Progenitor cell of endocrine pancreas (in vitro differentiated cells): ENCODE results near the gene NIPAL4. TPM values are rescaled to one million over a fixed set of nuclear protein-coding genes. Genes with fewer than 3 reads are reported as not detected.
A peak's percentile ranks its signal among the peaks of the same experiment; 100 is the strongest.
"Not testable (repeated sequence)": the region's sequence is repeated elsewhere in the genome, so short reads cannot be mapped to it uniquely, and the experiment has no call there.

Experiments used
- DNase-seq: peaks from one replicate; pipeline ENCODE4 v3.0.0; 2021; ENCODE audit warnings: low spot score; ENCODE audit not compliant: unreplicated experiment
- H3K27ac Mint-ChIP-seq: 2 replicates; pipeline ENCODE4 v1.8.0; 2021; ENCODE audit warnings: mild to moderate bottlenecking, moderate library complexity, mixed read lengths
- H3K27me3 Mint-ChIP-seq: 2 replicates; pipeline ENCODE4 v1.8.0; 2021; ENCODE audit warnings: mixed read lengths
- H3K36me3 Mint-ChIP-seq: 2 replicates; pipeline ENCODE4 v1.8.0; 2022; ENCODE audit warnings: mixed read lengths; ENCODE audit not compliant: insufficient read depth
- H3K4me1 Mint-ChIP-seq: 2 replicates; pipeline ENCODE4 v1.8.0; 2021; ENCODE audit warnings: low read depth, mixed read lengths
- H3K4me3 Mint-ChIP-seq: 2 replicates; pipeline ENCODE4 v1.8.0; 2021; ENCODE audit warnings: low read depth, mild to moderate bottlenecking, moderate library complexity, mixed read lengths
- H3K9me3 Mint-ChIP-seq: 2 replicates; pipeline ENCODE4 v1.8.0; 2021; ENCODE audit warnings: low read depth, mixed read lengths
- CTCF ChIP-seq: fragments of 200-600 bp; sonication (generic); IDR thresholded peaks from one replicate; pipeline ENCODE4 v1.5.0; 2021; ENCODE audit warnings: antibody characterized with exemption, mild to moderate bottlenecking; ENCODE audit not compliant: unreplicated experiment
- long read RNA-seq: library from polyadenylated mRNA; unstranded; transcript quantifications from one replicate; pipeline ENCODE4 v2.0.0, GENCODE V29; 2020
- total RNA-seq: library from RNA; stranded (reverse); gene quantifications from 2 replicates; pipeline ENCODE4 v1.2.1, GENCODE V29; 2021

NIPAL4 gene
- not detected in 2 replicates for total RNA-seq
- long read RNA-seq: 0 reads

- Mint-ChIP-seq H3K36me3 (no peaks in the 10 kb centered on the region), H3K4me1 (no peaks in the 10 kb centered on the region), H3K27me3 (peaks cover 72% of the 10 kb centered on the region), H3K4me3 (peak within 1 kb of the TSS; percentile 44), H3K27ac (no peak within 1 kb of the TSS), H3K9me3 (no peaks in the 10 kb centered on the region)
- no peak for DNase-seq
- TF ChIP-seq CTCF: no peak
These were observed at the start of gene NIPAL4 for GRCh38 chr5:157459715-157460599. Gene NIPAL4 (plus strand): TSS chr5:157460213. CDS start chr5:157460321, 108 bp downstream.

- TF ChIP-seq CTCF: no peak
- no peak for DNase-seq
- H3K4me1 Mint-ChIP-seq: no peaks in the 10 kb centered on the region
- no peaks in the 10 kb centered on the region for H3K27me3 Mint-ChIP-seq
- H3K9me3 Mint-ChIP-seq: peaks cover 33% of the 10 kb centered on the region
- no peaks in the 10 kb centered on the region for H3K36me3 Mint-ChIP-seq
- H3K4me3 Mint-ChIP-seq: no peak overlapping the region
- no peak overlapping the region for H3K27ac Mint-ChIP-seq
These were observed 44.2 kb upstream of the NIPAL4 start for GRCh38 chr5:157415838-157416237.

GRCh38 chr5:157419521-157419920, 40.5 kb upstream of the NIPAL4 start:
- not testable (repeated sequence) for H3K27me3 Mint-ChIP-seq, H3K36me3 Mint-ChIP-seq, H3K4me3 Mint-ChIP-seq, H3K4me1 Mint-ChIP-seq, H3K27ac Mint-ChIP-seq, DNase-seq
- H3K9me3 Mint-ChIP-seq: peaks cover 23% of the 10 kb centered on the region

GRCh38 chr5:157429920-157430319, 30.1 kb upstream of the NIPAL4 start:
- not testable (repeated sequence) for H3K9me3 Mint-ChIP-seq

GRCh38 chr5:157431544-157432200, 28.3 kb upstream of the NIPAL4 start:
- Mint-ChIP-seq H3K4me1 (no peaks in the 10 kb centered on the region), H3K4me3 (no peak overlapping the region), H3K9me3 (peaks cover 6% of the 10 kb centered on the region), H3K27ac (no peak overlapping the region), H3K27me3 (no peaks in the 10 kb centered on the region), H3K36me3 (no peaks in the 10 kb centered on the region)
- DNase-seq: no peak
- peak; percentile 39 for TF ChIP-seq CTCF

More at GRCh38 chr5:157429920-157430319, 30.1 kb upstream of the NIPAL4 start:
- not testable (repeated sequence) for H3K27me3 Mint-ChIP-seq, DNase-seq, H3K4me1 Mint-ChIP-seq, H3K4me3 Mint-ChIP-seq, H3K36me3 Mint-ChIP-seq, H3K27ac Mint-ChIP-seq

- H3K4me3 Mint-ChIP-seq: no peak overlapping the region
- DNase-seq: no peak
- H3K36me3 Mint-ChIP-seq: no peaks in the 10 kb centered on the region
- no peak for TF ChIP-seq CTCF
- H3K27me3 Mint-ChIP-seq: no peaks in the 10 kb centered on the region
- H3K9me3 Mint-ChIP-seq: peaks cover 6% of the 10 kb centered on the region
- H3K4me1 Mint-ChIP-seq: no peaks in the 10 kb centered on the region
- H3K27ac Mint-ChIP-seq: no peak overlapping the region
These were observed 25.9 kb upstream of the NIPAL4 start for GRCh38 chr5:157434096-157434495.
